GM18505 (cell line): ENCODE data around the gene C1QB.

Experiments used
- ATAC-seq: cut with Tn5 transposase; IDR thresholded peaks from one replicate; pipeline ENCODE4 v1.9.1; 2021; ENCODE audit not compliant: unreplicated experiment
- POLR2A ChIP-seq: IDR thresholded peaks from 4 replicates; pipeline ENCODE4 v1.6.1; 2011; ENCODE audit warnings: borderline replicate concordance; ENCODE audit not compliant: insufficient read depth, insufficient read length; ENCODE audit errors: extremely low read depth

Gene C1QB

DNA sequence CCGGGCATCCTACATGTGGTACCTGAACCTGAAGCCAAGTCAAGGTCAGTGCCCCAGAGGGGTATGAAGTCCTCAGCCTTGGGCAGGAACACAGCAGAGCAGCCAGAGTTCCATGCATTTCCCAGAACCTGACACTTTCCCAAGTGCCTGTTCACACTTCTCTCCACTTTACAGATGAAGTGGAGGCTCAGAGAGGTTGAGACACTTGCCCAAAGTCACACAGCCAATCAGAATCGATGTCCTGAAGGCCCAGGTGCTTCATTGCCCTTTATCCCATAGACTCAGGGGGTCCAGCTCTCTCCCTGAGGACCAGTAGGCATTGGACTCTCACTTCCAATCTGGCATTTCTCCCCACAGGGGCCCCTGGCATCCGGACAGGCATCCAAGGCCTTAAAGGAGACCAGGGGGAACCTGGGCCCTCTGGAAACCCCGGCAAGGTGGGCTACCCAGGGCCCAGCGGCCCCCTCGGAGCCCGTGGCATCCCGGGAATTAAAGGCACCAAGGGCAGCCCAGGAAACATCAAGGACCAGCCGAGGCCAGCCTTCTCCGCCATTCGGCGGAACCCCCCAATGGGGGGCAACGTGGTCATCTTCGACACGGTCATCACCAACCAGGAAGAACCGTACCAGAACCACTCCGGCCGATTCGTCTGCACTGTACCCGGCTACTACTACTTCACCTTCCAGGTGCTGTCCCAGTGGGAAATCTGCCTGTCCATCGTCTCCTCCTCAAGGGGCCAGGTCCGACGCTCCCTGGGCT is 14.4 kb upstream of the C1QB start:
- no peak for ATAC-seq
- TF ChIP-seq POLR2A: no peak

DNA sequence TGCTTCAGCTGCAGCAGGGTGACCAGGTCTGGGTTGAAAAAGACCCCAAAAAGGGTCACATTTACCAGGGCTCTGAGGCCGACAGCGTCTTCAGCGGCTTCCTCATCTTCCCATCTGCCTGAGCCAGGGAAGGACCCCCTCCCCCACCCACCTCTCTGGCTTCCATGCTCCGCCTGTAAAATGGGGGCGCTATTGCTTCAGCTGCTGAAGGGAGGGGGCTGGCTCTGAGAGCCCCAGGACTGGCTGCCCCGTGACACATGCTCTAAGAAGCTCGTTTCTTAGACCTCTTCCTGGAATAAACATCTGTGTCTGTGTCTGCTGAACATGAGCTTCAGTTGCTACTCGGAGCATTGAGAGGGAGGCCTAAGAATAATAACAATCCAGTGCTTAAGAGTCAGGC is 13.8 kb upstream of the C1QB start:
- no peak for ATAC-seq
- no peak for TF ChIP-seq POLR2A

DNA sequence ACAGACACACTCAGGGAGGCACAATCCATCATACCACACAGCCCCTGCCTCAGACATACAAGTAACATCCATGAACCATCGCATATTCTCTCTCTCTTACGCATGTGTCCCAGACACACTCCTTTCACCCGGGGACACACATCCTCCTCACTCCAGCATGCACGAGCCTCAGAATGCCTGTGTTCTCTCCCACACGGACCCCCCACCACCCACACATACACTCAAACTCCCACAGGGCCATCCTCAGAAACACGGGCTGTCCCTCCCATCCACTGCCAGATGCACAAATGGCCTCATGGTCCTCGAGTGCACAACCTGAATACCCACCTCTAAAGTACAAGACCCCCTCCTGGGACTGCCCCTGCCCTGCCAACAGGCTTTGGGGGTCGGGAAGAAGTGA is 11.8 kb upstream of the C1QB start:
- TF ChIP-seq POLR2A: no peak
- no peak for ATAC-seq

DNA sequence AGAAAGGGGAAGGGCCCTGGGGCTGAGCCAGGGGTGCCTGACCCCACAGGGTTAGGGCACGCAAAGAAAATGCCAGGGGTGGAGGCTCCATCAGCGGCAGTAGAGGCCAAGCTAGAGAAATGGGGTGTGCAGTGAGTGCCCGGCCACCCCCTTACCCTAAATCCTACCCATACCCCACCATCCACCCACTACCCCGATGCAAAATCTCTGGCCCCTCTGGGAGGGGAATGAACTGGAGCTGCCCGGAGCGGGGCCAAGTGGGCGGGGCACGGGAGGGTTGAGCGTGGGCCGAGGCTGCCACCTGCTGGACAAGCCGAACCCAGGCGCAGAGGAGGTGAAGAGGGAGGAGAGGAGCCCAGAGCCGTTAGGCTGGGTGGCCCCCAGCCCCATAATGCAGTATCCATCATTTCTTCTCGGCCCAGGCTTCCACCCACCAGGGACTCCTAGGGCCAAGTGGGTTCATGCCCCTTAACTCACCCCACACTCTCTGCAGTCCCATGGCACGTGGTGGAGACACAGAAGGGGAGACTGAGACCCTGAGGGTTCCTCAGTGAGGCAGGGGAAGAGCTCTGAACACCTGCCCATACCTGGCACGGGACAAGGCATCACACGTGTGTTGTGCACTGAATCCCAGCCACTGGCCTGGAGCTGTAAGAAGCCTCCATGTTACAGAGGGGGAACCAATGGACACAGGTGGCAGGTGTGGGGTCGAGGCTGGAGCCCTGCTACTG is 11.0 kb upstream of the C1QB start:
- ATAC-seq: no peak

DNA sequence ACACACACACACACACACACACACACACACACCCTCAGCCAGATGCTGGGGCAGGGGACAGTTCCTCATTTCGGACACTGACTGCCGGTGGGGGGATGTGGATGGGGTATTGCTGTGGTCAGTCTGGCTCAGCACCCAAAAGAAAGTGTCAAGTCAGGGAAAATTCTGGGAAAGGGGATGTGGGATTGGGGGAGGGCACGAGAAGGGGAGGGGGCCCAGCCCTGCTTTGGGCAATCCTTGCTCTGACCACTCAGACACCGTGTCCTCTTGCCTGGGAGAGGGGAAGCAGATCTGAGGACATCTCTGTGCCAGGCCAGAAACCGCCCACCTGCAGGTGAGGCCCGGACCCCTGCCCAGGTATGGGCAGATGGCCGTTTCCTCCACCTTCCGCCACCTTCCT is 9.7 kb upstream of the C1QB start, which contains the start of gene C1QC:
C1QC (plus strand) TSS at position 253 of the 400 bp plus-strand sequence. CDS start 391 bp downstream, outside the sequence.
- ATAC-seq: no peak
- TF ChIP-seq POLR2A: no peak

More for the DNA sequence above, 11.0 kb upstream of the C1QB start:
- TF ChIP-seq POLR2A: no peak

DNA sequence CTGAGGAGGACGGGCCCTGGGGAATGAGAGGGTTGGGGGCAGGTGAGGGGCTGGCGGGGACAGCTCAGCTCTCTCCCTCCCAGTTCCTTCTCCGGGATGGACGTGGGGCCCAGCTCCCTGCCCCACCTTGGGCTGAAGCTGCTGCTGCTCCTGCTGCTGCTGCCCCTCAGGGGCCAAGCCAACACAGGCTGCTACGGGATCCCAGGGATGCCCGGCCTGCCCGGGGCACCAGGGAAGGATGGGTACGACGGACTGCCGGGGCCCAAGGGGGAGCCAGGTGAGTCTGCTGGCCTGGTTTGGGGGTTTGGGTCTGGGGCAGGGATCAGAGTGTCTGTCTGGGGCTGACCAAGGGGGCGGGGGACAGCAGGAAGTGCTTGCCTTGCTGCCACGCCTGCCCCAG is 9.1 kb upstream of the C1QB start:
- ATAC-seq: no peak

DNA sequence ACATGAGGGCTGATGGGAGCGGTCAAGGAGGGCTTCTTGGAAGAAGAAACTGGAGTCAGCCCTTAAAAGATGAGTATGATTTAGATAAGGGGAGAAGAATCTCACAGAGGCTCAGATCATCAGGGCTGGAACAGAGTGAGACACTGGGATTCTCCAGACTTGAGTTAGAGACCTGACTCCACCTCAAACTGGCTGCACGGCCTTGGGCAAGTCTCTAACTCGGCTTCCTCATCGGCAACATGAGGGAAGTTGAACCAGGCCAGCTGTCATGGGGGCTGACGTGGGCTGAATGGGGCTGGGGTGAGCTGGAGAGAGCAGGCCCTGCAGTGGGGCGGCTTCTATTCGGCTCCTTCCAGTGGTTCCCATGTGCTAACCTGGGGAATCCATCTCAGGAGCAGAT is 7.1 kb upstream of the C1QB start:
- ATAC-seq: no peak
- no peak for TF ChIP-seq POLR2A

More for the DNA sequence above, 9.1 kb upstream of the C1QB start:
- no peak for TF ChIP-seq POLR2A

DNA sequence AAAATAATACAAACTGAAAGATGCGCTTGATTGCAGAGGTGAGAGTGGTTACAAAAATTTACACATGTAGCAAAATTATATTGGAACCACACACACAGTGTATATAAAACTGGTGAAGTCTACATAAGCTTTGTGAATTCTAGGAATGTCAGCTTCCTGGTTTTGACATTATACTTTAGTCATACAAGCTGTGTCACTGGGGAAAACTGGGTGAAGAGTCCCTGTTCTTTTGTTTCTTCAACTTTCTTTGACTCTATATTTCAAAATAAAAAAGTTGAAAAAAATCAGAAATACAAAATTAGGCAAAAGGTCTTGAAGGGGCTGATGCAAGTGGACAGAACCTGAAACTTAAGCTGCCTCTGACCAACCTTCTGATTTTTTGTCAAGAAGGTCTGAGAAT is 6.7 kb upstream of the C1QB start:
- no peak for TF ChIP-seq POLR2A
- ATAC-seq: no peak

DNA sequence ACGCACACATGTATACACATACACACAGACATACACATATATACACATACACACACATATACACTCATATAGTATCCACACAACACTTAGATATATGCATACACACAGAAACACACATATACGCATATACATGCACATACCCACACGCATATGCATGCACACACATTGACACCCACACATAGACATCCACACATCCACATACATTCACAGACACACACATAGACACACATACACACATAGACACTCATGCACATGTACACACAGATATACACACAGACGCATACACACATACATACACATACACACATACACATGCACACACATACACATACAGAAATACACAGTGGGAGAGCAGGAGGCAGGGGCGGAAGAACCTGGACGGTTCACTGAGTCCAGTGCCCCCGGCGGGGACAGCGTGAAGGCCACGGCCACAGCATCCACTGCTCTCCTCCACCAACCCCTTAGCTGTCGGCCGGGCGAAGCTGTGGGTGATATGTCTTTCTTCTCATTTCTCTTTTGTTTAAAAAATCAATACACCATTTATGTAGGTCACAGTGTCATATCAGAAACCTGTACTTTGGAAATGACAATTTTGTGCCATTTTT is 2.8 kb upstream of the C1QB start:
- no peak for ATAC-seq
- TF ChIP-seq POLR2A: no peak

DNA sequence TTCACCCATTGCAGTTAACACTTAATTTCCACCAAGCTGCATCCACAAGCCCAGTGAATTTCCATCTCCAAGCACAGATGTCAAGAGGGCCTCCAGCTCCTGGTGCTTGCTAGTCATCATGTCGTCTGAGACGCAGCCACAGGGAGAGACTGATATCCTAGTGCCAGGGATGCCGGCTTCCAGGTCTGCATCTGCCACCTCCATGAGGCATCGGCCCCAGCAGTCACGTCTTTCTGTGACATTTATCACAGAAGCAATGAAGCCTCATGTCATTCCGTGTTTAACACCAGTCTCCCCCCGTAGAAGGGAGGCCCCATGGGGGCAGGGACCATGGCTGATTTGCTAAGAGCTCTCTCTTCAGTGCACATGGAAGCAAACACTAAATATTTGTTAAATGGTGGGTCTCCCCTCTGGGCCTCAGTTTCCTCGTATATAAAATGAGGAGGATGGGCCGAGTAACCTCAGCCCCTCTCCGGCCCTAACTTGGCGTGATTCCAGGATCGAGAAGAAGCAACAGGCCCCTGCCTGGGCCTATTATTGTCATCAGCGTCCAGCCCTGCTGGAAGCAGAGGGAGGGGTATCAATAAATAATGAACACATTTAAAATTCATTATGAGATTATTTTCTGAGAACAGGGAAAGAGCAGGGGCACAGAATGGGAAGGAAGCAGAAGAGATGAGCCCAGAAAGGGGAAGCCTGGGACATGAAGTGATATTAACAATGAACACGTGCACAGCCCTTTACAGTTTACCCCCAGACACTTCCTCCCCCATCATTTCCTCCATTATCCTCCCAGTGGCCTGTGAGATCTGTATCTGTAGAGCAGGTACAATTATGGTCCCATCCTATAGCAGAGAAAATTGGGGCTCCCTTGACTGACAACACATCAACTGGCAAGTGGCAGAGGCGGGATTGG is 837 bp upstream of the C1QB start:
- ATAC-seq: no peak
- TF ChIP-seq POLR2A: no peak

DNA sequence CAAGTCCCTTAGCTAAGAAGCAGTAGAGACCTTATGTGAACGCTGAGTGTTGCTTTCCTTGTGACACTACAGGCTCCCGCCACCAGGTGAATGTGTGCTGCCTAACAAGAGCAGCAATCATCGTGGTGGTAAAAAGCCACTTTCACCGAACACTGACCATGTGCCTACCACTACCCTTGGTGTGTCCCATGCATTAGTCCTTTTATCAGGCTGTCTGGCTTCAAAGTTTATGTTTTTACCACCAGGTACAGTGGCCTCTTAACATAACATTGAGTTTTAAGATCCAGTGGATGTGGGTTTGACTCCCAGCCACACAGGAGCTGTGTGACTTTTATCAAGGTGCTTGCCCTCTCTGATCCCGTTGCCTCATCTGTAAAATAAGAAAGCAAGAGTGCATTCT is 1.7 kb downstream of the C1QB start:
- ATAC-seq: no peak
- no peak for TF ChIP-seq POLR2A

DNA sequence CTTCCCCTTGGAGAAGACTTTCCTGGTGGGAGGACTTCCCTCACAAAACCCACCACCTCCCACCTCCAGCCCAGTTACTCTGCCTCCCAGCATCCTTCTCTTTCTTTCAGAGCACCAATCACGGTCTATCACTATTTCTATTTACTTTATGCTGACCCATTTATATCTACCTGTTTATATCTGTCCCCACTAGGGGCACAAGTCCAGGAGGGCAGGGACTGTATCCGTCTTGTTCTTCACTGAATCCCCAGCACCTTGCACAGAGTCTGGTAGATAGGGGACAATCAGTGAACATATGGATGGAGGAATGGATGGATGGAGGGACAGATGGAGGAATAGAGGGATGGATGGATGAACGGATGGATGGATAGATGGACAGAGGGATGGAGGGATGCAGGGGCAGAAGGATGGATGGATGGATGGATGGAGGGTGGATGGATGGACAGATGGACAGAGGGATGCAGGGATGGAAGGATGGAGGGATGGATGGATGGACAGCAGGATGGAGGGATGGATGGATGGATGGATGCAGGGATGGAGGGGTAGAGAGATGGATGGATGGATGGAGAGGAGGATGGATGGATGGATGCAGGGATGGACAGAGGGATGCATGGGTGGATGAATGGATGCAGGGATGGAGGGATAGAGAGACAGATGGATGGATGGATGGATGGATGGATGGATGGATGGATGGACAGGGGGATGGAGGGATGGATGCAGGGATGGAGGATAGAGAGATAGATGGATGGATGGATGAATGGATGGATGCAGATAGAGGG is 5.5 kb downstream of the C1QB start:
- no peak for ATAC-seq
- no peak for TF ChIP-seq POLR2A
